Pons (tissue), 1 donor: ENCODE results near the gene SLC66A2.
A peak's percentile ranks its signal among the peaks of the same experiment; 100 is the strongest.

Experiments
- DNase-seq: peaks from one replicate; pipeline ENCODE4 v3.0.0-alpha.2; 2016; ENCODE audit warnings: low spot score

The SLC66A2 gene

GRCh38 chr18:79937103-79937860 is 14.2 kb downstream of the SLC66A2 start:
- no peak for DNase-seq

- no peak for DNase-seq
Measured at GRCh38 chr18:79936641-79937040, 14.8 kb downstream of the SLC66A2 start.

GRCh38 chr18:79935925-79936324 is 15.5 kb downstream of the SLC66A2 start:
- no peak for DNase-seq

GRCh38 chr18:79935499-79935898 is 16.0 kb downstream of the SLC66A2 start:
- DNase-seq, result no peak

- no peak for DNase-seq
Measured at GRCh38 chr18:79935098-79935480, 16.4 kb downstream of the SLC66A2 start.

GRCh38 chr18:79934311-79935097 is 16.9 kb downstream of the SLC66A2 start:
- DNase-seq, result no peak

- DNase-seq, result no peak
Measured at GRCh38 chr18:79933765-79934164, 17.7 kb downstream of the SLC66A2 start.

- DNase-seq, result no peak
Measured at GRCh38 chr18:79932907-79933306, 18.5 kb downstream of the SLC66A2 start.

GRCh38 chr18:79931475-79931874 is 20.0 kb downstream of the SLC66A2 start:
- DNase-seq, result no peak

- DNase-seq, result no peak
Measured at GRCh38 chr18:79930020-79930642, 21.3 kb downstream of the SLC66A2 start.

- no peak for DNase-seq
Measured at GRCh38 chr18:79928563-79928960, 22.9 kb downstream of the SLC66A2 start.

- no peak for DNase-seq
Measured at GRCh38 chr18:79927607-79928562, 23.6 kb downstream of the SLC66A2 start.

GRCh38 chr18:79926715-79927606 is 24.5 kb downstream of the SLC66A2 start:
- DNase-seq, result no peak

- no peak for DNase-seq
Measured at GRCh38 chr18:79926306-79926705, 25.1 kb downstream of the SLC66A2 start.

GRCh38 chr18:79924814-79925731 is 26.4 kb downstream of the SLC66A2 start:
- peak; percentile 26 for DNase-seq

- no peak for DNase-seq
Measured at GRCh38 chr18:79923896-79924585, 27.4 kb downstream of the SLC66A2 start.

GRCh38 chr18:79922971-79923411 is 28.5 kb downstream of the SLC66A2 start:
- DNase-seq, result no peak

- no peak for DNase-seq
Measured at GRCh38 chr18:79921984-79922965, 29.2 kb downstream of the SLC66A2 start.
